ENCODE results near the gene FAM3A. TPM values are rescaled to one million over a fixed set of nuclear protein-coding genes. Genes with fewer than 3 reads are reported as not detected.

The FAM3A gene
- total RNA-seq, 1 experiment from 2014 or later, result 17.2 TPM

GRCh38 chrX:154481911-154482601, 34.0 kb downstream of the FAM3A start:
- DNase-seq (ENCODE audit: low spot score), result no peak

- no peak for DNase-seq (ENCODE audit: low spot score)
Observed at GRCh38 chrX:154481195-154481594, 34.8 kb downstream of the FAM3A start.

- peak; percentile 82 for DNase-seq (ENCODE audit: low spot score)
Observed at GRCh38 chrX:154478728-154479622, 37.1 kb downstream of the FAM3A start, which contains the start of gene LAGE3. Gene LAGE3, minus strand, starts transcription at chrX:154479281. Its CDS starts 366 bp downstream, at chrX:154478915.

GRCh38 chrX:154477891-154478477, 38.0 kb downstream of the FAM3A start:
- no peak for DNase-seq (ENCODE audit: low spot score)

- DNase-seq (ENCODE audit: low spot score), result no peak
Observed at GRCh38 chrX:154476821-154477220, 39.2 kb downstream of the FAM3A start.

GRCh38 chrX:154473683-154474082, 42.3 kb downstream of the FAM3A start:
- DNase-seq (ENCODE audit: low spot score), result no peak

GRCh38 chrX:154472685-154473632, 43.1 kb downstream of the FAM3A start:
- no peak for DNase-seq (ENCODE audit: low spot score)

GRCh38 chrX:154471839-154472684, 44.0 kb downstream of the FAM3A start:
- DNase-seq (ENCODE audit: low spot score), result no peak

GRCh38 chrX:154470914-154471568, 45.0 kb downstream of the FAM3A start:
- DNase-seq (ENCODE audit: low spot score), result no peak

GRCh38 chrX:154470434-154470833, 45.6 kb downstream of the FAM3A start:
- DNase-seq (ENCODE audit: low spot score), result no peak

- DNase-seq (ENCODE audit: low spot score), result no peak
Observed at GRCh38 chrX:154469880-154470279, 46.2 kb downstream of the FAM3A start.

- DNase-seq (ENCODE audit: low spot score), result no peak
Observed at GRCh38 chrX:154469114-154469513, 46.9 kb downstream of the FAM3A start.

GRCh38 chrX:154468217-154468616, 47.8 kb downstream of the FAM3A start:
- DNase-seq (ENCODE audit: low spot score), result no peak

GRCh38 chrX:154467556-154467955, 48.5 kb downstream of the FAM3A start:
- DNase-seq (ENCODE audit: low spot score), result no peak

- no peak for DNase-seq (ENCODE audit: low spot score)
Observed at GRCh38 chrX:154466907-154467306, 49.1 kb downstream of the FAM3A start.

GRCh38 chrX:154466036-154466435, 50.0 kb downstream of the FAM3A start:
- DNase-seq (ENCODE audit: low spot score), result no peak

- DNase-seq (ENCODE audit: low spot score), result no peak
Observed at GRCh38 chrX:154465601-154466000, 50.4 kb downstream of the FAM3A start.

- no peak for DNase-seq (ENCODE audit: low spot score)
Observed at GRCh38 chrX:154464806-154465365, 51.1 kb downstream of the FAM3A start.

GRCh38 chrX:154463611-154464220, 52.3 kb downstream of the FAM3A start:
- no peak for DNase-seq (ENCODE audit: low spot score)
